Measurements from ENCODE around the gene DLGAP4. TPM values are rescaled to one million over a fixed set of nuclear protein-coding genes. Genes with fewer than 3 reads are reported as not detected.
A peak's percentile ranks its signal among the peaks of the same experiment; 100 is the strongest.

Gene DLGAP4
- total RNA-seq, 1 donor from 2014 or later = 172 TPM

- Mint-ChIP-seq H3K9me3 (ENCODE audit: unreplicated experiment) (no peaks in the 10 kb centered on the region), H3K4me3 (ENCODE audit: unreplicated experiment) (no peak overlapping the region), H3K27ac (ENCODE audit: unreplicated experiment) (no peak overlapping the region), H3K36me3 (ENCODE audit: low read depth, unreplicated experiment) (no peaks in the 10 kb centered on the region), H3K4me1 (ENCODE audit: unreplicated experiment) (peaks cover 21% of the 10 kb centered on the region), H3K27me3 (ENCODE audit: unreplicated experiment) (peaks cover 4% of the 10 kb centered on the region)
- TF ChIP-seq CTCF (IDR thresholded peaks at IDR 0.05; ENCODE audit: unreplicated experiment) = no peak
- DNase-seq (ENCODE audit: low spot score) = no peak
Measured at GRCh38 chr20:36272547-36273220, 33.5 kb upstream of the DLGAP4 start.

- H3K27ac Mint-ChIP-seq (ENCODE audit: unreplicated experiment) = peak overlapping the region; percentile 18
- H3K4me1 Mint-ChIP-seq (ENCODE audit: unreplicated experiment) = peaks cover 20% of the 10 kb centered on the region
Measured at GRCh38 chr20:36273414-36274180, 32.5 kb upstream of the DLGAP4 start.

GRCh38 chr20:36274181-36274841, 31.8 kb upstream of the DLGAP4 start:
- no peak for DNase-seq (ENCODE audit: low spot score)
- H3K27me3 Mint-ChIP-seq (ENCODE audit: unreplicated experiment) = peaks cover 4% of the 10 kb centered on the region
- no peaks in the 10 kb centered on the region for H3K9me3 Mint-ChIP-seq (ENCODE audit: unreplicated experiment)
- TF ChIP-seq CTCF (IDR thresholded peaks at IDR 0.05; ENCODE audit: unreplicated experiment) = no peak
- H3K4me1 Mint-ChIP-seq (ENCODE audit: unreplicated experiment) = peaks cover 17% of the 10 kb centered on the region
- H3K27ac Mint-ChIP-seq (ENCODE audit: unreplicated experiment) = no peak overlapping the region
- H3K36me3 Mint-ChIP-seq (ENCODE audit: low read depth, unreplicated experiment) = no peaks in the 10 kb centered on the region
- no peak overlapping the region for H3K4me3 Mint-ChIP-seq (ENCODE audit: unreplicated experiment)

More at GRCh38 chr20:36273414-36274180, 32.5 kb upstream of the DLGAP4 start:
- Mint-ChIP-seq H3K9me3 (ENCODE audit: unreplicated experiment) (no peaks in the 10 kb centered on the region), H3K36me3 (ENCODE audit: low read depth, unreplicated experiment) (no peaks in the 10 kb centered on the region), H3K4me3 (ENCODE audit: unreplicated experiment) (no peak overlapping the region), H3K27me3 (ENCODE audit: unreplicated experiment) (peaks cover 4% of the 10 kb centered on the region)
- TF ChIP-seq CTCF (IDR thresholded peaks at IDR 0.05; ENCODE audit: unreplicated experiment) = no peak
- no peak for DNase-seq (ENCODE audit: low spot score)

GRCh38 chr20:36275011-36275410, 31.1 kb upstream of the DLGAP4 start:
- H3K27ac Mint-ChIP-seq (ENCODE audit: unreplicated experiment) = no peak overlapping the region
- peaks cover 4% of the 10 kb centered on the region for H3K27me3 Mint-ChIP-seq (ENCODE audit: unreplicated experiment)
- no peak overlapping the region for H3K4me3 Mint-ChIP-seq (ENCODE audit: unreplicated experiment)
- TF ChIP-seq CTCF (IDR thresholded peaks at IDR 0.05; ENCODE audit: unreplicated experiment) = no peak
- no peaks in the 10 kb centered on the region for H3K36me3 Mint-ChIP-seq (ENCODE audit: low read depth, unreplicated experiment)
- DNase-seq (ENCODE audit: low spot score) = no peak
- H3K9me3 Mint-ChIP-seq (ENCODE audit: unreplicated experiment) = no peaks in the 10 kb centered on the region
- H3K4me1 Mint-ChIP-seq (ENCODE audit: unreplicated experiment) = peaks cover 17% of the 10 kb centered on the region

All from endothelial cell (in vitro differentiated cells).